GM12878 (cell line): ENCODE data around the gene ZBTB48. TPM values are rescaled to one million over a fixed set of nuclear protein-coding genes. Genes with fewer than 3 reads are reported as not detected.

Experiments used
- ATAC-seq: fragments of 200-7000 bp; cut with Tn5 transposase; 3 replicates; pipeline ENCODE4 v1.9.1; 2020; ENCODE audit warnings: mild to moderate bottlenecking, moderate library complexity
- BruUV-seq: library from RNA; stranded (reverse); fragments of 400-500 nt; replicated peaks from 2 replicates; lab custom pipeline; 2021; lab: Mats Ljungman, UMichigan
- CTCF ChIA-PET: fragments of 300-600 bp; sonication (Branson Sonifier 250); formaldehyde crosslinking; extraction: SDS; loops from one replicate; lab custom pipeline; 2021; ENCODE audit warnings: inconsistent platforms; lab: Yijun Ruan, JAX
- POLR2A ChIA-PET: fragments of 350-600 bp; formaldehyde crosslinking; extraction: SDS; loops from one replicate; lab custom pipeline; 2021; ENCODE audit warnings: inconsistent platforms; lab: Charles Lee
- RAD21 ChIA-PET: fragments of 300-600 bp; sonication (Branson Sonifier 250); formaldehyde crosslinking; loops from one replicate; lab custom pipeline; 2023; ENCODE audit warnings: antibody characterized with exemption; ENCODE audit not compliant: unreplicated experiment; lab: Charles Lee
- SMC1A ChIA-PET: fragments of 300-600 bp; sonication (Branson Sonifier 250); formaldehyde crosslinking; loops from one replicate; lab custom pipeline; 2023; ENCODE audit not compliant: unreplicated experiment, uncharacterized antibody; lab: Charles Lee
- DNase-seq: peaks from one replicate; pipeline ENCODE4 v3.0.0-alpha.2; 2011; ENCODE audit warnings: low read depth, low spot score
- FAIRE-seq: peaks from 3 replicates; lab custom pipeline; 2011; peaks lifted over from hg19 to GRCh38; lab: Jason Lieb, UNC
- H2AFZ ChIP-seq: 2 replicates; pipeline ENCODE4 v1.6.0; 2011; ENCODE audit warnings: low read depth, low read length, control low read depth; ENCODE audit not compliant: control insufficient read depth
- H3K27ac ChIP-seq: 2 replicates; pipeline ENCODE4 v1.5.1; 2011; ENCODE audit warnings: control low read depth; ENCODE audit not compliant: control insufficient read depth, insufficient read depth
- H3K27me3 ChIP-seq, 2 experiments: replicated peaks in 1 of 2; 2 replicates each; pipeline versions ENCODE4 v1.6.0 to v1.6.1; 2011; ENCODE audit warnings: low read length in 1 of 2; ENCODE audit not compliant: control insufficient read depth in 2 of 2, insufficient read depth in 2 of 2
- H3K36me3 ChIP-seq, 2 experiments: 2 replicates each; pipeline ENCODE4 v1.5.1; 2011; ENCODE audit warnings: low read length in 1 of 2; ENCODE audit not compliant: control insufficient read depth in 2 of 2, insufficient read depth in 2 of 2
- H3K4me1 ChIP-seq: 2 replicates; pipeline ENCODE4 v1.6.1; 2011; ENCODE audit warnings: mild to moderate bottlenecking, low read length, moderate library complexity, mixed read lengths; ENCODE audit not compliant: control insufficient read depth, insufficient read depth
- H3K4me2 ChIP-seq: 2 replicates; pipeline ENCODE4 v1.6.0; 2011; ENCODE audit warnings: control low read depth; ENCODE audit not compliant: control insufficient read depth, insufficient read depth
- H3K4me3 ChIP-seq: fragments of 200-600 bp; sonication (generic); 2 replicates; pipeline ENCODE4 v1.5.1; 2016
- H3K79me2 ChIP-seq: 2 replicates; pipeline ENCODE4 v1.6.0; 2011; ENCODE audit warnings: low read length; ENCODE audit not compliant: control insufficient read depth, insufficient read depth
- H3K9ac ChIP-seq: 2 replicates; pipeline ENCODE4 v1.8.0; 2011; ENCODE audit warnings: low read length, control low read depth, mixed read lengths; ENCODE audit not compliant: control insufficient read depth, insufficient read depth
- H3K9me3 ChIP-seq: replicated peaks from 3 replicates; pipeline ENCODE4 v1.5.1; 2011; ENCODE audit warnings: mild to moderate bottlenecking, low read length; ENCODE audit not compliant: control insufficient read depth, insufficient read depth
- H4K20me1 ChIP-seq: 2 replicates; pipeline ENCODE4 v1.6.0; 2011; ENCODE audit not compliant: control insufficient read depth, insufficient read depth
- WGBS: methylation state at CpG from one replicate; pipeline ENCODE4 v1.1.6; 2016; ENCODE audit warnings: low lambda C conversion rate; ENCODE audit not compliant: insufficient replicate concordance, insufficient coverage; ENCODE audit errors: missing lambda C conversion rate; 5-methylcytosine and 5-hydroxymethylcytosine counted together
- in situ Hi-C: fragments of 300-500 bp; cut with MboI; formaldehyde crosslinking; loops from 9 replicates; pipeline ENCODE4 v1.14.3; 2018; ENCODE audit warnings: mixed read lengths
- intact Hi-C: fragments of 100-400 bp; cut with micrococcal nuclease; formaldehyde crosslinking; loops from one replicate; pipeline ENCODE4 v1.14.2; 2022; ENCODE audit not compliant: unreplicated experiment
- polyA plus RNA-seq, 11 experiments: library from polyadenylated mRNA; depleted of rRNA in 4 of 11; unstranded in 6 of 11; stranded (reverse) in 5 of 11; fragments of >200 nt; fragmentation: Nextera tagmentation in 4 of 11; fragmentation: Illumina TruSeq in 1 of 11; extraction: Ambion mirVana in 4 of 11; extraction: Trizol in 1 of 11; gene quantifications; 1 replicate in 1 of 11; 2 replicates in 10 of 11; pipeline versions ENCODE4 v1.2.1 to v1.2.3, GENCODE V29; 2011 to 2016; ENCODE audit warnings: inconsistent platforms in 2 of 11, missing spikeins in 2 of 11, low read depth in 1 of 11
- total RNA-seq, 4 experiments: library from RNA; depleted of rRNA in 3 of 4; stranded (reverse); fragments of >200 nt in 3 of 4; fragmentation: Illumina TruSeq in 1 of 4; extraction: Trizol in 1 of 4; gene quantifications; 2 replicates each; pipeline versions ENCODE4 v1.2.1 to v1.2.3, GENCODE V29; 2013 to 2021
- TF ChIP-seq, protein P1 (sequence below): IDR thresholded peaks from 2 replicates; pipeline ENCODE4 v1.6.1; 2012; ENCODE audit warnings: improper control_type of control experiment, low read depth, low read length; ENCODE audit not compliant: insufficient replicate concordance

ZBTB48 gene
- total and polyA plus RNA-seq, 10 of the 15 experiments (the other 5 are each of a cell fraction or from before 2014, with no cell fraction given): 1.00 to 25.3 (median 16.7) TPM

- peak within 1 kb of the TSS; percentile 78 for H3K4me3 ChIP-seq
- no peak for FAIRE-seq
- no peak for ATAC-seq
- H3K27ac ChIP-seq: peak within 1 kb of the TSS; percentile 78
- CTCF ChIA-PET: interaction anchor here (0.8 to 4.6 kb wide), 18 partner anchors 15 to 308 kb away, joined by 3 to 39 read pairs (median 4); partner anchors contain the start of genes KLHL21 and ZBTB48
- SMC1A ChIA-PET: interaction anchor here (0.7 to 1.4 kb wide), 4 partner anchors 8 to 63 kb away, joined by 3 read pairs; no protein-coding TSS in a partner anchor
- peak within 1 kb of the TSS; percentile 98 for H2AFZ ChIP-seq
- H4K20me1 ChIP-seq: no peaks in the 10 kb centered on the region
- DNase-seq: no peak
- H3K27me3 ChIP-seq: no peaks in the 10 kb centered on the region
- POLR2A ChIA-PET: interaction anchor here (1.2 kb wide), 1 partner anchor 25 kb away, joined by 3 read pairs; the partner anchor contains the start of gene ZBTB48
- RAD21 ChIA-PET: interaction anchor here (0.9 to 1.5 kb wide), 7 partner anchors 25 to 146 kb away, joined by 3 to 11 read pairs (median 3); partner anchors contain the start of genes DNAJC11, THAP3 and ZBTB48
- H3K4me2 ChIP-seq: peak within 1 kb of the TSS; percentile 77
- H3K4me1 ChIP-seq: peaks cover 9% of the 10 kb centered on the region
- in situ Hi-C loops: no loop called here
- WGBS: 43% methylated on average over 19 of the region's 19 CpGs
- TF ChIP-seq, protein P1, sequence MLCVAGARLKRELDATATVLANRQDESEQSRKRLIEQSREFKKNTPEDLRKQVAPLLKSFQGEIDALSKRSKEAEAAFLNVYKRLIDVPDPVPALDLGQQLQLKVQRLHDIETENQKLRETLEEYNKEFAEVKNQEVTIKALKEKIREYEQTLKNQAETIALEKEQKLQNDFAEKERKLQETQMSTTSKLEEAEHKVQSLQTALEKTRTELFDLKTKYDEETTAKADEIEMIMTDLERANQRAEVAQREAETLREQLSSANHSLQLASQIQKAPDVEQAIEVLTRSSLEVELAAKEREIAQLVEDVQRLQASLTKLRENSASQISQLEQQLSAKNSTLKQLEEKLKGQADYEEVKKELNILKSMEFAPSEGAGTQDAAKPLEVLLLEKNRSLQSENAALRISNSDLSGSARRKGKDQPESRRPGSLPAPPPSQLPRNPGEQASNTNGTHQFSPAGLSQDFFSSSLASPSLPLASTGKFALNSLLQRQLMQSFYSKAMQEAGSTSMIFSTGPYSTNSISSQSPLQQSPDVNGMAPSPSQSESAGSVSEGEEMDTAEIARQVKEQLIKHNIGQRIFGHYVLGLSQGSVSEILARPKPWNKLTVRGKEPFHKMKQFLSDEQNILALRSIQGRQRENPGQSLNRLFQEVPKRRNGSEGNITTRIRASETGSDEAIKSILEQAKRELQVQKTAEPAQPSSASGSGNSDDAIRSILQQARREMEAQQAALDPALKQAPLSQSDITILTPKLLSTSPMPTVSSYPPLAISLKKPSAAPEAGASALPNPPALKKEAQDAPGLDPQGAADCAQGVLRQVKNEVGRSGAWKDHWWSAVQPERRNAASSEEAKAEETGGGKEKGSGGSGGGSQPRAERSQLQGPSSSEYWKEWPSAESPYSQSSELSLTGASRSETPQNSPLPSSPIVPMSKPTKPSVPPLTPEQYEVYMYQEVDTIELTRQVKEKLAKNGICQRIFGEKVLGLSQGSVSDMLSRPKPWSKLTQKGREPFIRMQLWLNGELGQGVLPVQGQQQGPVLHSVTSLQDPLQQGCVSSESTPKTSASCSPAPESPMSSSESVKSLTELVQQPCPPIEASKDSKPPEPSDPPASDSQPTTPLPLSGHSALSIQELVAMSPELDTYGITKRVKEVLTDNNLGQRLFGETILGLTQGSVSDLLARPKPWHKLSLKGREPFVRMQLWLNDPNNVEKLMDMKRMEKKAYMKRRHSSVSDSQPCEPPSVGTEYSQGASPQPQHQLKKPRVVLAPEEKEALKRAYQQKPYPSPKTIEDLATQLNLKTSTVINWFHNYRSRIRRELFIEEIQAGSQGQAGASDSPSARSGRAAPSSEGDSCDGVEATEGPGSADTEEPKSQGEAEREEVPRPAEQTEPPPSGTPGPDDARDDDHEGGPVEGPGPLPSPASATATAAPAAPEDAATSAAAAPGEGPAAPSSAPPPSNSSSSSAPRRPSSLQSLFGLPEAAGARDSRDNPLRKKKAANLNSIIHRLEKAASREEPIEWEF: no peak
- TF ChIP-seq, all 136 proteins: peak for 0
- Histone ChIP-seq H3K36me3 (no peaks in the 10 kb centered on the region), H3K9me3 (no peaks in the 10 kb centered on the region), H3K9ac (peak within 1 kb of the TSS; percentile 96), H3K79me2 (peaks cover 21% of the 10 kb centered on the region)
- no TSS peak for BruUV-seq
- intact Hi-C loops: loop anchor here (5.0 kb wide), 1 partner anchor 57 kb away; the partner anchor contains the start of gene PHF13
Observed at GRCh38 chr1:6554907-6555778, 24.7 kb upstream of the ZBTB48 start, which contains the start of gene TAS1R1. Gene TAS1R1, plus strand, starts transcription at chr1:6555307. Its CDS starts 67 bp downstream, at chr1:6555374.
